NCI-H187 (cell line): ENCODE results near the gene CPSF2.

Experiments used
- DNase-seq, 2 experiments: peaks; one replicate each; lab custom pipeline; 2025; lab: John Stamatoyannopoulos, UW

The CPSF2 gene

GRCh38 chr14:92121670-92122350 lies at the start of gene CPSF2, which contains the start of gene NDUFB1:
Gene CPSF2, plus strand, starts transcription at chr14:92121969. Its CDS starts 9,016 bp downstream, at chr14:92130985.
Gene NDUFB1, minus strand, starts transcription at chr14:92121706. Its CDS starts 4,069 bp downstream, at chr14:92117637.
- DNase-seq: peak; percentile 75 to 91

GRCh38 chr14:92074555-92074954 lies 47.2 kb upstream of the CPSF2 start:
- DNase-seq: no peak

GRCh38 chr14:92088494-92088893 lies 33.3 kb upstream of the CPSF2 start:
- DNase-seq: no peak

GRCh38 chr14:92093320-92093719 lies 28.4 kb upstream of the CPSF2 start:
- no peak for DNase-seq

- no peak for DNase-seq
These were observed 22.0 kb upstream of the CPSF2 start for GRCh38 chr14:92099802-92100201.

- no peak for DNase-seq
These were observed 18.3 kb upstream of the CPSF2 start for GRCh38 chr14:92103363-92103989.

GRCh38 chr14:92105073-92105892 lies 16.5 kb upstream of the CPSF2 start:
- DNase-seq: no peak

- no peak for DNase-seq
These were observed 16.0 kb upstream of the CPSF2 start for GRCh38 chr14:92105893-92106142.

GRCh38 chr14:92106143-92106926 lies 15.4 kb upstream of the CPSF2 start, which contains the start of gene ATXN3:
Gene ATXN3, minus strand, starts transcription at chr14:92106582. Its CDS starts 30 bp downstream, at chr14:92106552.
- DNase-seq: peak; percentile 90 to 98

GRCh38 chr14:92108345-92109254 lies 13.2 kb upstream of the CPSF2 start:
- DNase-seq: no peak

- no peak for DNase-seq
These were observed 12.3 kb upstream of the CPSF2 start for GRCh38 chr14:92109490-92109889.

GRCh38 chr14:92121207-92121669 lies 531 bp upstream of the CPSF2 start:
- DNase-seq: peak in 1 of 2 experiments; percentile 80

GRCh38 chr14:92122351-92122677 lies 545 bp downstream of the CPSF2 start:
- DNase-seq: peak in 1 of 2 experiments; percentile 62

- DNase-seq: no peak
These were observed 992 bp downstream of the CPSF2 start for GRCh38 chr14:92122761-92123160.

- DNase-seq: no peak
These were observed 12.7 kb downstream of the CPSF2 start for GRCh38 chr14:92134456-92134855.

GRCh38 chr14:92135269-92135668 lies 13.5 kb downstream of the CPSF2 start:
- DNase-seq: no peak

- no peak for DNase-seq
These were observed 21.5 kb downstream of the CPSF2 start for GRCh38 chr14:92143309-92143708.

- DNase-seq: no peak
These were observed 22.2 kb downstream of the CPSF2 start for GRCh38 chr14:92143962-92144361.

- no peak for DNase-seq
These were observed 22.9 kb downstream of the CPSF2 start for GRCh38 chr14:92144708-92145107.

GRCh38 chr14:92153581-92153980 lies 31.8 kb downstream of the CPSF2 start:
- DNase-seq: no peak
